IPS DF 19.7 (cell line): ENCODE results near the gene TSSK3.

Experiments
- DNase-seq: peaks from one replicate; pipeline ENCODE4 v3.0.0-alpha.2; 2013; ENCODE audit warnings: low read depth, low spot score

Gene TSSK3

DNA sequence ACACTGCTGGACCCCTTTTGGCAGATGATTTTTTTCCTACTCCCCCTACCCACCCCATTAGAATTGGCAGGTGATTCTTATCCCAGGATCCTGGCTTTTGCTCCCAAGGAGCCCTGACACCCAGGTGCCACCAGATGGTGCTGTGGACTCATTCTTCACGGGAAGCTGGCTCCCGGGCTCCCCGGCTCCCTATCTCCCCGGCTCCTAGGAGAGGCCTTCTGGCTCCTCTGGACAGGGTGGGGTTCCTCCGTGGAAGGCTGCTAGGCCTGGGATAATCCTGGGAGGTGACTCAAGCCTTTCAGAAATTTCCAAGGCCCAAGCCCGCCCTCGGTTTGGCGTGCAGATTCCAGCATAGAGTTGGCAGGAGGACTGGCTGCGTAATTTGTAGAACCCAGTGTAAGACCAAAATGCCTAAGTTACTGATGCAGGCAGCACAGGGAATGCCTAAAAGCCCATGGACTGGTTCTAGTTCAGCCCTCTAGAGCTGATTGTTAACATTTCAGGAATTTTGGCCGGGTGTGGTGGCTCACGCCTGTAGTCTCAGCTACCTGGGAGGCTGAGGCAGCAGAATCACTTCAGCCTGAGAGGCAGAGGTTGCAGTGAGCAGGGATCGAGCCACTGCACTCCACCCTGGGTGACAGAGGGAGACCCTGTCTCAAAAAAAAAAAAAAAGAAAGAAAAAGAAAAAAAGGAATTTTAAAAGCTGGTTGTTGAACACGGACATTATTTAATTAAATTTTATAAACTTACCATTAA, 38.7 kb downstream of the TSSK3 start:
- DNase-seq, result peak; percentile 30

DNA sequence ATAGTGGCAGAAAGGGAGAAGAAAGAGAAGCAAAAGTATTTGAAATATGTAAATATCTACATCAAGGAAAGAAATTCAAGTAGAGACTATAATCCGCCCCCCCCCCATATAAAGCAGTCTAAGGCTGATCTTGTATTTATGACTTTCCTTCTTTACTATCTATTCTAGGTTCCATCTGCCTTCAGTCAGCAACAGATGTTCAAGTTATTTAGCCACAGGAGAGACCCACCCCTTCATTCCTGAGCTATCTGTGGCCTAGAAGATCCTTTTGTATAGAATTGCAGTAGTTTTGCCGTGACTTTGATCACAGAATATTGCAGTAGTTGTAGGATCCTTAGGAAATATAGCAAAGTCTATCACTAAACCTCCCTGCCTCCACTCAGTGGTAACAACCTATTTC, 42.6 kb downstream of the TSSK3 start:
- no peak for DNase-seq

DNA sequence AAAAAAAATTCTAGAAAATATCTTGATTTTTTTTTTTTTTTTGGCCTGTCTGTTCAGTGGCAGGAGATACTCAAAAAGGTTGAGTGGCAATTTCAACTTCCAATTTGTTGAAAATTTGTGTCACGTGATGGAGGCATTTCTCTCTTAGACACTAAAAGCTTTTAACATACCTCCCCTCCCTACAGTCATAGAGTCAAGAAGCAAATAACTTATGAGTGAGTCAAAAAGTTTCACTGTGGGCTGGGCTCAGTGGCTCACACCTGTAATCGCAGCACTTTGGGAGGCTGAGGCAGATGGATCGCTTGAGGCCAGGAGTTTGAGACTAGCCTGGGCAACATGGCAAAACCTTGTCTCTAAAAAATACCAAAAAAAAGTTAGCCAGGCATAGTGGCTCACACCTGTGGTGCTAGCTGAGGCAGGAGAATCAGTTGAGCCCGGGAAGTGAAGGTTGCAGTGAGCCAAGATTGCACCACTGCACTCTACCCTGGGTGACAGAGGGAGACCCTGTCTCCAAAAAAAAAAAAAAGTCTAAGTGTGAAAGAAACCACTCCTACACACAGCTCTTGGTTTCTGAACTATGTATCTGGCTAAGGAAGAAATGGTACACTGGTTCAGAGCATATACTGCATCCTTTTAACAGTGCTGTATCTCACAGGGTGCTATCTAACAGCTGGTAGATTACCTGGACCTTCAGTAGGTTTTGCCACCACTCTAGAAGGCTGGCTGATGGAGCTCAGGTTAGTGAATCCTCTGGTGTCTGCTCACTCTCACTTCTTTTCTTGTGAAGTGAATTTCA, 43.5 kb downstream of the TSSK3 start:
- no peak for DNase-seq

DNA sequence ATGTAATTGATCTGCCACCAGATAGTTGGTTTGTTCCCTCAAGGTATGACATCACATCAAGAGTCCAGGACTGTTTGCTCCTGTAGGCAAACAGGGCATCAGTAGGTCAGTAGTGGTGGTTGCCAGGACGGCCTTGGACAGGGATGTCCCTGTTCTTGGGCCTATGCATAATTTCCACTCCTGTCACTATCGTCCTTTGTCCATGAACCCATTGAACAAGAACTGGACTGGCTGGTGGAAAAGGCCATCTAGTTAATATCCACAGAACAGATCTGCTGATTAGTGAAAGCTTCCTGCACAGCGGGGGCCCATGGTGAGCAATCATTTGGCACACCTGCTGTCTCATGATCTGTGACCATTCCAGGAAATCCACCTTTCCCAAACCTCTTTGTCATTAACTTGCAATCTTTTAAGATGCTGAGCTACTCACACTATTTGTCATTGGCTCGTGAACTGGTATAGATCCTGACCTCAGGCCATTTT, 44.3 kb downstream of the TSSK3 start:
- no peak for DNase-seq

DNA sequence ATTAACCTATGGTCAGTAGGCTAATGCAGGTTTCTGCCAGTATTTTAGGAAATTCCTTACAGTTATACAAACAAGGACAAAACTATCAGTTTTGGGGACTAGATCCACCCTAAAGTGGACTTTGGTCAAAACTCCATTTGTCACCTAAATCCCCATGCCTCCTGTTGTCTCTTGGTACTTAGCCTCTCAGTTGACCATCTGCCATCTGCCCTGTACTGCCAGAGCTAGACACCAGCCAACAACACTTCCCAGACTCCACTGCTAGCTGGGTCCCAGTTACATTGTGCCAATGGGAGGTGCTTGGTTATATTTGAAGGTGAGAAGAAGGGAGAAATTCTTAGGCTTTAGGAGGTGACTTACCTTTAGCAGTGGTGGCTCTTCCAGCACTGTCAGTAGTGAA, 48.9 kb downstream of the TSSK3 start:
- no peak for DNase-seq

DNA sequence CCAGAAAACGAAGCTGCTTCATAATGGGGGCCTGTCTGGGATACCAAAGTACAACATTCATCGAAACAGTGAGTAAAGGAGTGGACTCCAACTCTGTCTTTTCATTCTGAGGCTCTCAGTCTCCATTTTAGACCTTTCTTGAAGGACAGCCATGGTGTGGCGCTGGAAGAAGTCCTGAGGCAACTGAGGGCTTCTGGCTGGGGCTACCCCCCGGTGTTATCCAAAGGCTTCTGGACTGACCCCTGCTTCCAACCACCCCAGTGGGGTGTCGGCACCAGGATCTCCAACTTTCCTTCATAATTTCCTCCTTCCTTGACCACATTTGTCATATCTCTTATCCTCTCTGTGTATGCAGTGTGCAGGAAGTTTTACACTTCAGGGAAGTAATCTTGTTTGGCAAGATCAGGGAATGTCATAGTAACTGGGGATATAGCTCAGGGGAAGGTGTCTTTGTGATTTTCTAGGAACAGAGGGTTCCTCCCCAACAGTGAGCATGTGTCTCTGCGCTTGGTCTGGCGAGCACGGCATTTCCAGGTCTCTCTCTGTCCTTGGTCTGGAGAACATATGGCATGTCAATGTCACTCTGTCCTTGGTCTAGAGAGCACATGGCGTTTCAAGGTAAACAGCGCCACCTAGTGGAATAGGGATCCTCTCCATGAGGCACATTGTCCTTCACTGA, 51.3 kb downstream of the TSSK3 start:
- peak; percentile 69 for DNase-seq
